Tibial nerve (tissue), 4 donors: ENCODE results near the gene CGREF1. TPM values are rescaled to one million over a fixed set of nuclear protein-coding genes. Genes with fewer than 3 reads are reported as not detected.

Source experiments
- DNase-seq, 2 donors: peaks; one replicate each; pipeline ENCODE4 v3.0.0-alpha.2; 2019; ENCODE audit warnings: low spot score in 2 of 2
- H3K27ac ChIP-seq, 4 donors: fragments of 200-600 bp; sonication (generic) in 3 of 4; one replicate each; pipeline ENCODE4 v1.5.1; 2017 to 2019; ENCODE audit warnings: mild to moderate bottlenecking in 1 of 4
- H3K27me3 ChIP-seq, 2 donors: fragments of 200-600 bp; sonication (generic) in 1 of 2; one replicate each; pipeline versions ENCODE4 v1.5.1 to v1.6.0; 2017 to 2019
- H3K36me3 ChIP-seq, 3 donors: fragments of 200-600 bp; sonication (generic); one replicate each; pipeline ENCODE4 v1.5.1; 2018 to 2019
- H3K4me1 ChIP-seq, 4 donors: fragments of 200-600 bp; sonication (generic) in 3 of 4; one replicate each; pipeline ENCODE4 v1.5.1; 2017 to 2019
- H3K4me3 ChIP-seq, 4 donors: fragments of 200-600 bp; sonication (generic) in 3 of 4; one replicate each; pipeline ENCODE4 v1.5.1; 2017 to 2019; ENCODE audit warnings: mild to moderate bottlenecking in 1 of 4, moderate library complexity in 1 of 4
- H3K9me3 ChIP-seq, 4 donors: fragments of 200-600 bp; sonication (generic) in 3 of 4; one replicate each; pipeline ENCODE4 v1.5.1; 2017 to 2019
- CTCF ChIP-seq, 5 experiments: fragments of 200-600 bp in 3 of 5; fragments of 450-650 bp in 2 of 5; sonication (generic) in 3 of 5; IDR thresholded peaks; one replicate each; pipeline ENCODE4 v1.5.1; 2016 to 2019; ENCODE audit warnings: antibody characterized with exemption in 5 of 5, mild to moderate bottlenecking in 3 of 5, moderate library complexity in 2 of 5
- EP300 ChIP-seq, 2 donors: sonication (generic); formaldehyde crosslinking; IDR thresholded peaks; one replicate each; pipeline ENCODE4 v1.6.1; 2017; ENCODE audit warnings: antibody characterized with exemption in 2 of 2, mild to moderate bottlenecking in 1 of 2
- POLR2A ChIP-seq, 2 donors: fragments of 450-650 bp; IDR thresholded peaks; one replicate each; pipeline ENCODE4 v1.6.1; 2017; ENCODE audit warnings: antibody characterized with exemption in 2 of 2, mild to moderate bottlenecking in 2 of 2, moderate library complexity in 2 of 2
- WGBS, 2 donors: methylation state at CpG; one replicate each; pipeline ENCODE4 v1.1.5; 2018; 5-methylcytosine and 5-hydroxymethylcytosine counted together
- total RNA-seq, 4 donors: library from RNA; depleted of rRNA; stranded (reverse); fragments of >200 nt; gene quantifications; one replicate each; pipeline ENCODE4 v1.1.0, GENCODE V29; 2016

The CGREF1 gene
- total RNA-seq, 4 donors from 2014 or later, result 2.8 to 15.9 (median 8.4) TPM

DNA sequence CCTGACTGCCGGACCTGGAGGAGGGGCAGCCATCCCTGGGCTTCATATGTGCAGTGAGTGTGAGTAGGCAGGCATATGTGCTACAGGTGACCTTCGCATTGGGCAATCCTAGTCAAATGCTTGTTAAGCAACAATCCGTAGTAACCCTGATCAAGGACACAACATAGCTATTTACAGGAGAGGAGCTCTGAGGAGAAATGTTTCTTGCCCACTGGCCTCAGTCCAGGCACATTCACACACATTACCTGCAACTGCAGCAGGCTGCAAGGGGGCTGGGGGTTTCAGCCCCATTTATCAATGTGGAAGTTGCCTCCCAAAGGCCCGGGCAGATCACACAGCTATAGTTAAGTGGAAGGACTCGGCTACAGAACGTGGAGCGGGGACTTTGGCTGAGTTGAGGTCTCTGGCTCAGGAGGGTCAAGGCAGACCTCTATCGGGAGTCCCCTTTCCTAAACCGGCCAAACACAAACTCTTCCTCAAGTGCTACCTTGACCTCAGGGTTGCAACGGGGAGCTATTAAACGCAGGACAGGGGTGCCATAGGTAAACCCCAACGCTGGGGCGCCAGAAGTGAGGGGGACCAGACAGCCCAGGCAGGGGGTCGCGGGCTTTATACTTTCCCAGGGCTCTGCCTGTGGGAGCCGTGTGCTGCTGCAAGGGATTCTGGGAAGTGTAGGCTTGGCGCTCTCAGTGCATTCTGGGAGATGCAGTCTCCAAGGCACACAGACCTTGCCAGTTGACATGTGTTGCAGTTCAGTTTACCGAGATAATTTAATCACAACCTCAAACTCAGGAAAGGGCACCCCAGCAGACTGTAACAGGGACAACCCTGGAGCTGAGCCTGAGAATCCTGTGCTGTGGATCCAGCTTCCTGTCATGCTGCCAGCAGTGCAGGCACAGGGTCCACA lies 22.9 kb downstream of the CGREF1 start:
- DNase-seq, result peak in 1 of 2 donors; percentile 48
- Histone ChIP-seq H3K4me1 (peaks cover 0 to 12% (median 4%) of the 10 kb centered on the region in 4 donors), H3K27ac (peak overlapping the region in 1 of 4 donors; percentile 39), H3K27me3 (no peaks in the 10 kb centered on the region), H3K4me3 (peak overlapping the region in 3 of 4 donors; percentile 15 to 39 (median 28)), H3K36me3 (peaks cover 0 to 21% (median 0%) of the 10 kb centered on the region in 3 donors), H3K9me3 (no peaks in the 10 kb centered on the region)
- WGBS, 2 donors, result 29 to 30% methylated on average over 18 of the region's 18 CpGs
- TF ChIP-seq POLR2A (IDR thresholded peaks at IDR 0.05) (no peak), EP300 (IDR thresholded peaks at IDR 0.05) (no peak), CTCF (IDR thresholded peaks at IDR 0.05) (no peak)

- H3K4me3 ChIP-seq, result no peak overlapping the region
- peaks cover 0 to 17% (median 0%) of the 10 kb centered on the region in 3 donors for H3K36me3 ChIP-seq
- DNase-seq, result no peak
- H3K27ac ChIP-seq, result no peak overlapping the region
- peaks cover 0 to 12% (median 4%) of the 10 kb centered on the region in 4 donors for H3K4me1 ChIP-seq
- no peaks in the 10 kb centered on the region for H3K9me3 ChIP-seq
- TF ChIP-seq POLR2A (IDR thresholded peaks at IDR 0.05) (no peak), CTCF (IDR thresholded peaks at IDR 0.05) (no peak), EP300 (IDR thresholded peaks at IDR 0.05) (no peak)
- 94 to 96% methylated on average over 2 of the region's 2 CpGs for WGBS, 2 donors
- no peaks in the 10 kb centered on the region for H3K27me3 ChIP-seq
Measured at GRCh38 chr2:27095427-27095744, 23.5 kb downstream of the CGREF1 start.

GRCh38 chr2:27094353-27094984 lies 24.5 kb downstream of the CGREF1 start:
- Histone ChIP-seq H3K27ac (no peak overlapping the region), H3K27me3 (no peaks in the 10 kb centered on the region), H3K36me3 (peaks cover 0 to 8% (median 0%) of the 10 kb centered on the region in 3 donors), H3K9me3 (no peaks in the 10 kb centered on the region), H3K4me1 (peaks cover 0 to 12% (median 4%) of the 10 kb centered on the region in 4 donors), H3K4me3 (no peak overlapping the region)
- 91 to 92% methylated on average over 24 of the region's 24 CpGs for WGBS, 2 donors
- no peak for DNase-seq
- TF ChIP-seq POLR2A (IDR thresholded peaks at IDR 0.05), result no peak
- TF ChIP-seq CTCF (IDR thresholded peaks at IDR 0.05), result no peak
- TF ChIP-seq EP300 (IDR thresholded peaks at IDR 0.05), result no peak

- no peak for DNase-seq
- H3K36me3 ChIP-seq, result peaks cover 0 to 5% (median 0%) of the 10 kb centered on the region in 3 donors
- TF ChIP-seq EP300 (IDR thresholded peaks at IDR 0.05) (no peak), POLR2A (IDR thresholded peaks at IDR 0.05) (no peak), CTCF (IDR thresholded peaks at IDR 0.05) (no peak)
Measured at GRCh38 chr2:27093430-27094352, 25.2 kb downstream of the CGREF1 start.

More at GRCh38 chr2:27093430-27094352, 25.2 kb downstream of the CGREF1 start:
- Histone ChIP-seq H3K4me1 (peaks cover 0 to 12% (median 4%) of the 10 kb centered on the region in 4 donors), H3K27ac (peak overlapping the region in 1 of 4 donors; percentile 34), H3K27me3 (no peaks in the 10 kb centered on the region), H3K4me3 (no peak overlapping the region), H3K9me3 (no peaks in the 10 kb centered on the region)
- WGBS, 2 donors, result 88 to 90% methylated on average over 5 to 6 of the region's 6 CpGs
